Neural cell (in vitro differentiated cells): Measurements from ENCODE around the gene ARHGEF4. TPM values are rescaled to one million over a fixed set of nuclear protein-coding genes. Genes with fewer than 3 reads are reported as not detected.

Experiments
- H2AFZ ChIP-seq: fragments of 200-600, 300-800 bp; sonication (generic), shearing (Covaris generic); 2 replicates; pipeline ENCODE4 v1.6.0; 2014; ENCODE audit warnings: low read depth, mild to moderate bottlenecking, antibody characterized with exemption, low read length, moderate library complexity
- H3F3A ChIP-seq: fragments of 200-600 bp; shearing (Covaris generic); 2 replicates; pipeline ENCODE4 v1.6.1; 2016; ENCODE audit warnings: mild to moderate bottlenecking, moderate library complexity, mixed read lengths, antibody characterized with exemption, low read length; ENCODE audit not compliant: insufficient read depth, poor library complexity, severe bottlenecking
- H3K27ac ChIP-seq: fragments of 200-600, 300-800 bp; sonication (generic), shearing (Covaris generic); 2 replicates; pipeline ENCODE4 v1.5.1; 2014; ENCODE audit warnings: mild to moderate bottlenecking, low read length, moderate library complexity
- H3K27me3 ChIP-seq: fragments of 300-800, 200-600 bp; sonication (generic), shearing (Covaris generic); 2 replicates; pipeline ENCODE4 v1.6.0; 2014; ENCODE audit warnings: mild to moderate bottlenecking, low read depth, low read length, moderate library complexity; ENCODE audit not compliant: insufficient read depth
- H3K36me3 ChIP-seq: fragments of 300-800, 200-600 bp; sonication (generic), shearing (Covaris generic); 2 replicates; pipeline ENCODE4 v1.5.1; 2014; ENCODE audit warnings: mild to moderate bottlenecking, antibody characterized with exemption, low read length, moderate library complexity; ENCODE audit not compliant: insufficient read depth
- H3K4me2 ChIP-seq: fragments of 300-800, 200-600 bp; sonication (generic), shearing (Covaris generic); 2 replicates; pipeline ENCODE4 v1.6.0; 2014; ENCODE audit warnings: mild to moderate bottlenecking, low read length
- H3K4me3 ChIP-seq: fragments of 300-800, 200-600 bp; sonication (generic), shearing (Covaris generic); 2 replicates; pipeline ENCODE4 v1.5.1; 2014; ENCODE audit warnings: mild to moderate bottlenecking, low read length, moderate library complexity
- H3K79me2 ChIP-seq: fragments of 200-600 bp; shearing (Covaris generic); replicated peaks from 2 replicates; pipeline ENCODE4 v1.6.0; 2014; ENCODE audit warnings: mild to moderate bottlenecking, low read length, moderate library complexity; ENCODE audit not compliant: insufficient read depth
- H3K9ac ChIP-seq: fragments of 300-800, 200-600 bp; sonication (generic), shearing (Covaris generic); 2 replicates; pipeline ENCODE4 v1.6.1; 2016; ENCODE audit warnings: mild to moderate bottlenecking, low read length, mixed read lengths
- H3K9me2 ChIP-seq: fragments of 200-600 bp; shearing (Covaris generic); 2 replicates; pipeline ENCODE4 v1.6.1; 2016; ENCODE audit warnings: mild to moderate bottlenecking, low read length, mixed read lengths; ENCODE audit not compliant: insufficient read depth
- H3K9me3 ChIP-seq: fragments of 200-600, 300-800 bp; sonication (generic), shearing (Covaris generic); 2 replicates; pipeline ENCODE4 v1.6.1; 2016; ENCODE audit warnings: mild to moderate bottlenecking, mixed run types, low read length, moderate library complexity, mixed read lengths
- H4K20me1 ChIP-seq: fragments of 200-600 bp; shearing (Covaris generic); 2 replicates; pipeline ENCODE4 v1.6.1; 2016; ENCODE audit warnings: mild to moderate bottlenecking, mixed run types; ENCODE audit not compliant: insufficient read depth
- EP300 ChIP-seq: fragments of 450-650 bp; conservative IDR thresholded peaks from 2 replicates; pipeline ENCODE4 v1.6.1; 2014; ENCODE audit warnings: antibody characterized with exemption, mild to moderate bottlenecking, moderate library complexity; ENCODE audit not compliant: poor library complexity, severe bottlenecking
- EZH2 ChIP-seq: fragments of 200-600, 300-800 bp; shearing (Covaris generic), sonication (generic); IDR thresholded peaks from 2 replicates; pipeline ENCODE4 v1.6.1; 2014; ENCODE audit warnings: antibody characterized with exemption, low read length, borderline replicate concordance, mild to moderate bottlenecking; ENCODE audit not compliant: insufficient read depth, poor library complexity, severe bottlenecking
- MXI1 ChIP-seq: fragments of 450-650 bp; conservative IDR thresholded peaks from 2 replicates; pipeline ENCODE4 v1.6.1; 2014; ENCODE audit warnings: antibody characterized with exemption, mild to moderate bottlenecking; ENCODE audit not compliant: poor library complexity, severe bottlenecking
- POLR2AphosphoS5 ChIP-seq: IDR thresholded peaks from 2 replicates; pipeline ENCODE4 v1.6.1; 2012
- RAD21 ChIP-seq: fragments of 450-650 bp; conservative IDR thresholded peaks from 2 replicates; pipeline ENCODE4 v1.6.1; 2014; ENCODE audit warnings: antibody characterized with exemption, mild to moderate bottlenecking, moderate library complexity
- SMC3 ChIP-seq: fragments of 450-650 bp; conservative IDR thresholded peaks from 2 replicates; pipeline ENCODE4 v1.6.1; 2014; ENCODE audit warnings: antibody characterized with exemption, mild to moderate bottlenecking, moderate library complexity; ENCODE audit not compliant: poor library complexity
- TAF1 ChIP-seq: IDR thresholded peaks from 2 replicates; pipeline ENCODE4 v1.6.1; 2012; ENCODE audit warnings: low read depth
- polyA plus RNA-seq: library from polyadenylated mRNA; depleted of rRNA; stranded (reverse); fragments of >200 nt; gene quantifications from 2 replicates; pipeline ENCODE4 v1.2.3, GENCODE V29; 2014
- TF ChIP-seq, protein P1 (sequence below): IDR thresholded peaks from 2 replicates; pipeline ENCODE4 v1.6.1; 2012; ENCODE audit warnings: borderline replicate concordance
- TF ChIP-seq, protein P2 (sequence below): fragments of 450-650 bp; IDR thresholded peaks from 2 replicates; pipeline ENCODE4 v1.5.1; 2014; ENCODE audit warnings: antibody characterized with exemption, mild to moderate bottlenecking, moderate library complexity; ENCODE audit not compliant: poor library complexity, severe bottlenecking

ARHGEF4 gene
- polyA plus RNA-seq, 1 donor from 2014 or later = 45.9 TPM

DNA sequence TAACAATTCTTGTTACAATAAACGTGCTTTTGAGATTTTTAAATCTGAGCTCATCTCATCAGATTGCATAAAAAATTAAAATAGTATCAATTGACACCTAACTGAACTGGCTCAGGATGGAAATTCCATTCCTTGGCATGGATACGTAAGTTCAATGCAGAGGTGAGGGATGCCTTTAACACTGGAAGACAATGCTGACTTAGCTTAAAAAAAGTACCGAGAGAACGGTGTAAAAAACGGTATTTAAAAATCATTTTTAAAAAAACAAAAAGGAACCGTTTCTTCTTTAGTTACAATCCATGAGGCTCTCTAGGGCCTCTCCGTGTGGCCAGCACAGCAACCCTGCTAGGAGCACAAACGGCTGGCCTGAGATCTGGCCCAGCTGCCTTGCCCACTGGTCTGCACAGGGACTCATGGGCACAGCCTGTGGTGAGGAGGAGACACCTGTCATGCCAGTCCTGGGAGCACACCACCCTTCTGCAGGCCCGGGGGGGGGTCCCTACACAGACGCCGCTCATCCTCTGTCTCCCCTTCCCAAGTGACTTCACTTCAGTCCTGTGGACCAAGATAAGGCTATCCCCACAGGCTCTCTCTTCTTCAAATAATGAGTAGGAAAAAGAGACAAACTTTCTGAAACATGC is 211.3 kb downstream of the ARHGEF4 start:
- Histone ChIP-seq H3K36me3 (peaks cover 6% of the 10 kb centered on the region), H3K4me2 (no peak overlapping the region), H3K27ac (no peak overlapping the region), H2AFZ (no peak overlapping the region), H3K9me2 (no peaks in the 10 kb centered on the region), H3K4me3 (no peak overlapping the region), H4K20me1 (no peaks in the 10 kb centered on the region), H3K9me3 (no peaks in the 10 kb centered on the region), H3F3A (no peaks in the 10 kb centered on the region), H3K27me3 (no peaks in the 10 kb centered on the region), H3K9ac (no peak overlapping the region), H3K79me2 (no peaks in the 10 kb centered on the region)
- no peak for TF ChIP-seq TAF1
- TF ChIP-seq, protein P1, sequence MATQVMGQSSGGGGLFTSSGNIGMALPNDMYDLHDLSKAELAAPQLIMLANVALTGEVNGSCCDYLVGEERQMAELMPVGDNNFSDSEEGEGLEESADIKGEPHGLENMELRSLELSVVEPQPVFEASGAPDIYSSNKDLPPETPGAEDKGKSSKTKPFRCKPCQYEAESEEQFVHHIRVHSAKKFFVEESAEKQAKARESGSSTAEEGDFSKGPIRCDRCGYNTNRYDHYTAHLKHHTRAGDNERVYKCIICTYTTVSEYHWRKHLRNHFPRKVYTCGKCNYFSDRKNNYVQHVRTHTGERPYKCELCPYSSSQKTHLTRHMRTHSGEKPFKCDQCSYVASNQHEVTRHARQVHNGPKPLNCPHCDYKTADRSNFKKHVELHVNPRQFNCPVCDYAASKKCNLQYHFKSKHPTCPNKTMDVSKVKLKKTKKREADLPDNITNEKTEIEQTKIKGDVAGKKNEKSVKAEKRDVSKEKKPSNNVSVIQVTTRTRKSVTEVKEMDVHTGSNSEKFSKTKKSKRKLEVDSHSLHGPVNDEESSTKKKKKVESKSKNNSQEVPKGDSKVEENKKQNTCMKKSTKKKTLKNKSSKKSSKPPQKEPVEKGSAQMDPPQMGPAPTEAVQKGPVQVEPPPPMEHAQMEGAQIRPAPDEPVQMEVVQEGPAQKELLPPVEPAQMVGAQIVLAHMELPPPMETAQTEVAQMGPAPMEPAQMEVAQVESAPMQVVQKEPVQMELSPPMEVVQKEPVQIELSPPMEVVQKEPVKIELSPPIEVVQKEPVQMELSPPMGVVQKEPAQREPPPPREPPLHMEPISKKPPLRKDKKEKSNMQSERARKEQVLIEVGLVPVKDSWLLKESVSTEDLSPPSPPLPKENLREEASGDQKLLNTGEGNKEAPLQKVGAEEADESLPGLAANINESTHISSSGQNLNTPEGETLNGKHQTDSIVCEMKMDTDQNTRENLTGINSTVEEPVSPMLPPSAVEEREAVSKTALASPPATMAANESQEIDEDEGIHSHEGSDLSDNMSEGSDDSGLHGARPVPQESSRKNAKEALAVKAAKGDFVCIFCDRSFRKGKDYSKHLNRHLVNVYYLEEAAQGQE = no peak
- TF ChIP-seq EP300 = no peak
- TF ChIP-seq, protein P2, sequence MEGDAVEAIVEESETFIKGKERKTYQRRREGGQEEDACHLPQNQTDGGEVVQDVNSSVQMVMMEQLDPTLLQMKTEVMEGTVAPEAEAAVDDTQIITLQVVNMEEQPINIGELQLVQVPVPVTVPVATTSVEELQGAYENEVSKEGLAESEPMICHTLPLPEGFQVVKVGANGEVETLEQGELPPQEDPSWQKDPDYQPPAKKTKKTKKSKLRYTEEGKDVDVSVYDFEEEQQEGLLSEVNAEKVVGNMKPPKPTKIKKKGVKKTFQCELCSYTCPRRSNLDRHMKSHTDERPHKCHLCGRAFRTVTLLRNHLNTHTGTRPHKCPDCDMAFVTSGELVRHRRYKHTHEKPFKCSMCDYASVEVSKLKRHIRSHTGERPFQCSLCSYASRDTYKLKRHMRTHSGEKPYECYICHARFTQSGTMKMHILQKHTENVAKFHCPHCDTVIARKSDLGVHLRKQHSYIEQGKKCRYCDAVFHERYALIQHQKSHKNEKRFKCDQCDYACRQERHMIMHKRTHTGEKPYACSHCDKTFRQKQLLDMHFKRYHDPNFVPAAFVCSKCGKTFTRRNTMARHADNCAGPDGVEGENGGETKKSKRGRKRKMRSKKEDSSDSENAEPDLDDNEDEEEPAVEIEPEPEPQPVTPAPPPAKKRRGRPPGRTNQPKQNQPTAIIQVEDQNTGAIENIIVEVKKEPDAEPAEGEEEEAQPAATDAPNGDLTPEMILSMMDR = no peak
- no peak for TF ChIP-seq EZH2
- TF ChIP-seq MXI1 = no peak
- TF ChIP-seq SMC3 = no peak
- TF ChIP-seq RAD21 = no peak
- TF ChIP-seq POLR2AphosphoS5 = no peak

DNA sequence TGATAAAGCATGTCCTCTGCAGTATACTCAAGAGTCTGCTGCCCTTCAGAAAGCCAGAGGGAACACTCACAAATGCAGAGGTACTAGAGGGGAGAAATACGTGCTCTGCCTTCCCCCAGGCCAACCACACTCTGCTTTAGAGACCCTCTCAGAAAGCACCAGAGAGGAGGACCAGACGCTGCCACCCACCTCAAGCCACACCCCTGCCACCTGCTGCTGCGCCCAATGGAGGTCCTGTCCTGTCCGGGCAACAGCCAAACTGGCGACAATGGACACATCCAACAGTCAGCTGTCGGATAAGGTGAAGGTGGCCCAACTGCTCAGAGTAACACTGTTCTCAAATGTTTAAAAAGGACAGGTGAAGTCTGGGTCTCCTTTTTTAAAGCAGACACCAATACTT is 211.9 kb downstream of the ARHGEF4 start:
- Histone ChIP-seq H3K4me3 (no peak overlapping the region), H3F3A (no peaks in the 10 kb centered on the region), H3K9me2 (no peaks in the 10 kb centered on the region), H3K79me2 (no peaks in the 10 kb centered on the region), H3K4me2 (no peak overlapping the region), H3K27ac (no peak overlapping the region), H4K20me1 (no peaks in the 10 kb centered on the region), H2AFZ (no peak overlapping the region), H3K36me3 (peaks cover 6% of the 10 kb centered on the region), H3K27me3 (no peaks in the 10 kb centered on the region), H3K9me3 (no peaks in the 10 kb centered on the region), H3K9ac (no peak overlapping the region)
- TF ChIP-seq POLR2AphosphoS5 = no peak
- TF ChIP-seq EP300 = no peak
- TF ChIP-seq SMC3 = no peak
- no peak for TF ChIP-seq TAF1
- TF ChIP-seq RAD21 = no peak
- TF ChIP-seq, protein P2 = no peak
- TF ChIP-seq, protein P1 = no peak
- no peak for TF ChIP-seq EZH2
- no peak for TF ChIP-seq MXI1
